GM21367 (cell line): Measurements from ENCODE around the gene SETD7.

Experiments used
- ATAC-seq: cut with Tn5 transposase; IDR thresholded peaks from one replicate; pipeline ENCODE4 v1.9.1; 2021; ENCODE audit not compliant: unreplicated experiment

The SETD7 gene

DNA sequence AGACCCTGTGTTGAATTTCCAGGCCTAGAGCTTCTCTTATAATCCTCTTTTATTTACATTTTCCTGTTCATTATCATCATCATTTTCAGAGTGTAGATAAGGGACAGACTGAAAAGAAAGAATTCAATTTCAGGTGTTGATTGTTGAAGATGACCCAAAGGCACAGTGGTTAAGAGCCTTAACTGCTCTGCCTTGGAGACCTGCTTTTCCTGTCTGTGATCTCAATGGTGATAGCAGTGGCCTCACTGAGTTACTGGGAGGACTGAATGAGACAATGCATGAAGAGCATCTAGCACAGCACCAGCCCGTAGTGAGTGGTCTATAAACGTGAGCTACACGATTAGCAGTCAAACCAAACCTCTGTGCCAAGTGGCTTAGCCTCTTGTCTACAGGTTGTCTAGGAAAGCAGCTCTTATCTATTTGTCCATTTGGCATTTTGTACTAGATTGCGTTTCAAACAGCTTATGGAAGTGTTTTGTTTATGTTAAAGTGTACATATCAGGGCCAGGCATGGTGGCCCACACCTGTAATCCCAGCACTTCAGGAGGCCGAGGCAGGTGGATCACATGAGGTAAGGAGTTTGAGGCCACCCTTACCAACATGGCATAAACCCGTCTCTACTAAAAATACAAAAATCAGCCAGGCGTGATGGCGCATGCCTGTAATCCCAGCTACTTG lies 41.5 kb downstream of the SETD7 start:
- no peak for ATAC-seq

DNA sequence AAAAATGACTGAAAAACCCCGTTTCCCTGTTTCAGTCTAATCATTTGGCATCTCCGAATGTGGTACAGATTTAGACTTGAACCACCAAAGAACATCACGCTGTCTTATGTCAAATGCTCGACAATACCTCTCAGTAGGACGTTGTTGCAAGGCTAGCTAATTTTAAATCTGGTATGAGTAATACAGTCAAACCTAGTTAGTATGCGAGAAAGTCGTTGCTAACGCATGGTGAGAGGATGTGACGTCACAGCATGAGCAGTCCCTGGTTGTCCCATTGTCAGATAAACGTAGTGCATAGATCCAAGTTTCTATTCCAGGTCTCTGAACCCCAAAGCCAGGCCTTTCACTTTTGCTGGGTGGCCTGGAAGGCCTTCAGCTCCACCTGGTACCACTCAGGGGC lies 44.7 kb downstream of the SETD7 start:
- ATAC-seq: no peak

DNA sequence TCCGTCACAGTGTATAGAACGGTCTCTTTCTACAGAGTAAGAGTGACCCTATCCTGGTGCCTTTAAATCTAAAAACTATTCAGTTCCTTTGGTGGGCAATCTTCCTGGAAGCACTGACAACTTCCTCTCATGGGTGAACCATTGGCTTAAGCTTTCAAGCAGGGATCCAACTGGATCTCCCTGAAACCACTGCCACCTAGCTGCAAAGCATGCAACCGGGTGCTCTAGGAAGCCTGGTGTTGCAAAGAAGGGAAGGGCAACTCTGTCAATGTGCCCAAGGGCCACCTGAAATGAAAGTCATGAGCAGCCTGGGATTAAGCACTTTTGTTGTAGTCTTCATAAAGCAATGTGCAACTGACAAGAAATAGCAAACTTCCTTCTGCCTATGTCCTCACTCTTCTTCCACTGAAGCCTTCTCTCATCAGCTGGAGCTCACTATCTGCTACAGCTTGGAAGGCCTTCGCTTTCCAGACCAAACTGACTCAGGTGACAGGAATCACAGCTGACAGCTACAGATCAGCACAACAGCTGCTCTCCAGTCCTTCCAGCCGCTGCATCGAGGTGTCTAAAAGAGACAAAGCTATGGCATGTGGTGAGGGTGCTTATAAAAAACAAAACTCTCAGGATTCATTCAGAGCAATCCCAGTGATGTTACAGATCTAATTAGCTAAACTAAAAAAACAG lies 46.1 kb downstream of the SETD7 start:
- no peak for ATAC-seq

DNA sequence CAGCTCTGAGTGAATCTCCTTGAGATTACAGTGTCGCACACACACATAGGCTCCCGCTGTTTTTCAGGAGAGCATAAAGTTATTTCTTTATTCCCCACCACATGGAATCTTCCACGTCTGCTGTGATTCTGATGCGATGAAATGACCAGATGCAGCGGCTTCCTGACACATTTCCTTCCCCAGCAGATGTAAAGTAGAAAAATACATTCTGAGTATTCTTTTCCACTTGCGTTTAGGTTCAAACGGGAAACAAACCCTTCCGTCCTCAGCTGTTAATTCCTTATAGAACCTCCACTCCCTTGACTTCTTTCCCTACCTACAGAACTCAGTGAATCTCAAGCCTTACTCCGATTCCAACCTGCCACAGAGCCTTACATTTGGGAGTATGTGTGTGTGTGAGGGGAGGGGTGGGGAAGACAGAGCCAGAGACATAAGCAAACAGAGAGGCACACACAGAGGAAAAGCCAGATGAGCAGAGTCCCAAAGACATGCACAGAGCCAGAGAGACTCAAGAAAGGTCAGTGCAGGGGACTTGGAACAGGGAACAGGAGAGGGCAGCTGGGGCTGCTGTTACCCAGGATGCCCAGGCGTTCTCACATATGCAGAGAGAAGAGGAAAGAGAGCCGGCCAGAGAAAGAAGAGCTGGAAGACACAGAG lies 47.3 kb downstream of the SETD7 start:
- no peak for ATAC-seq

DNA sequence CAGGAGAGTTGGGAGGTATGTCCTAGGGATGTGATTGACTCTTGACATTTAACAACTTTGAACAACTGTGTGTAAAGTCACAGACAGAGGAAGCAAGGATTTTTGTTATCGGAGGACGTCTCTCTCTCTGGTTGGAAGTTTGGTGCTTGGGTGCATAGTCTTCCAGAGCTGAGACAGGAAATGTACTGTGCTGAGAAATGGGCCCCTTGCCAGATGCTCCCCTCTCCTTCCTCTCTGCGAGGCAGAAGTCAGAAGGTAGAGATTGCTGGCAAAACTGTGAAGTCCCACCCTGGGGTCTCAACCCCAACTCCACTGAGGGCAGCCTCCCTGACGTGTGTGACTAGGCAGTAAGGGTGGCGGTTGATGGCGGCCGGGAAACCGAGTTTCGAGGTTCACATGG lies 49.2 kb downstream of the SETD7 start:
- no peak for ATAC-seq

DNA sequence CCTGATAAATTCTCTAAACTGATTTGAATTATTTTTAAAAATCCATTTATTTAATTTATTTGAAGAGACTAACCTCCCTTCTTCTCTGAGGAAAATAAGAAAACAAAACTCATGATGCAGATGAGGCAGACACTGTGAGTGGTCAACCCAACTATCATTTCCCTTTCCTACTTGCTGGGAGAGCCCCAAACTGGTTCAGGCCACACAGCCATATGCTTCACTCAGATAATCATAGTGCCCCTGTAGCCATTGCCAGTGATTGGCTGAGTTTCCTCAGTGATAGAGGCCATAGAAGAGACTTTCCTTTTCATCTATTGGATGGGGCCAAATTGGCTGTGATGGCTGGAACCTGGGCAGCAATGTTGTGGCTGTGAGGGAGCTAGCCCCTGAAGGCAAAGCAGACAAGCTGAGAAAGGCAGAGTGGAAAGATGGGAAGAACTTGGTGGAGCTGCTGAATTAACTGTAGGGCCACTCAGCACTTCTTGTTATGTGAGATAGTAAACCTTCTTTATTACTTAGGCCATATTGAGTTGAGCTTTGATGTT lies 52.3 kb downstream of the SETD7 start:
- no peak for ATAC-seq

DNA sequence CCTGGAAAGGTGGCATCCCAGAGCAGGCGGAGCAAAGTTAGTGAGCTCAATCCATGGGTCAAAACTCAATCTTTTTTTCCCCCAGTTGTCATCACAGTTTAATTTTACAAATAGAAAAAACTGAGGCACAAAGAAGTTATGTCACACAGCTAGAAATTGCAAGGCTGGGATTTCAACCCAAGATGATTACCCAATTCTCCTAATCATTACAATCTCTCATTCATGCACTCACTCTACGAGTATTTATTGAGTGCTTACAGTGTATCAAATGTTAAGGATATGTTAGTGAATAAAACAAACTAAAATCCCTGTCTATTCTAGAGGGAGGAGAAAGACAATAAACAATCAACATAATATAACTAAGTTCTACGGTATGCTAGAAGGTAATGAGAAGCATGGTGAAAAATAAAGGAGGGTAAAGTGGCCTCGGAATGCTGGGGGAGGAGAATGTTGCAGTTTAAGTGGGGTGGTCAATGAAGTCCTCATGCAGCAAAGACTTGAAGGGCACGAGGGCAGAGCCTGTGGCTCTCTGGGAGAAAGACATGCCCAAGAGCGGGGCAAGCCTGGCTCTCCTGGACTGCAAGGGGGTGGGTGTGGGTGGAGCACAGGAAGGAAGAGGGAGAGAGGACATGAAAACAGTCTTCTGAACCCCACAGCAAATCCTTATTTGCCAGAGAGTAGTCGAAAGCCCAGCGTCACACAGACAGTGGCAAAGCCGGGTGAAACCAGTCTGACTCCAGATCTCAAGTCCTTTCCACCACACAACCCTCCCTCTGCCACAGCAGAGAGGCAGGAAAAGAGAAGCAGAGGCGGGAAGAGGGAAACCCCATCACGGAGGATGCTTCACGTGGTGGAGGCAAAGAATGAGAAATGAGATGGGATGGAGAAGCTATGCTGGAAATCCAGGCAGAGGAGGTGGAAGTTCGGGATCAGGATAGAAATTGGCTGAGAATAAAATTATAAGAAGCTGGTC lies 53.8 kb downstream of the SETD7 start:
- ATAC-seq: no peak

DNA sequence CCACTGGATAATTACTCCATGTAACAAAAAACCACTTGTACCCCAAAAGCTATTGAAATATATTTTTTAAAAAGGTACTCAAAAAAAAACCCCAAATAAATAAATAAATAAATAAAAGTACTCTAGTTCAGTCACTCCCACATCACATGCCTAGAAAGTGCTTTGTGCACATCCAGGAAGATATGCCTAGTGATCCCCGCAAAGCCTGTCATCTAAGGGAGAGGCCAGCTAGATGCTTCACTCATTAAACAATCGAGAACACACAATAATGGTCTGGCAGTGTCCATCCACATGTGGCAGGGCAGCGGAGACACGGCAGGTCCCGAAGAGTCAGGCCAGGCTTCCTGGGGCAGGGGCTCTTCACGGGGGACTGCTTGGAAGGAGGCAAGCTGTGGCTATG lies 54.5 kb downstream of the SETD7 start:
- ATAC-seq: no peak

DNA sequence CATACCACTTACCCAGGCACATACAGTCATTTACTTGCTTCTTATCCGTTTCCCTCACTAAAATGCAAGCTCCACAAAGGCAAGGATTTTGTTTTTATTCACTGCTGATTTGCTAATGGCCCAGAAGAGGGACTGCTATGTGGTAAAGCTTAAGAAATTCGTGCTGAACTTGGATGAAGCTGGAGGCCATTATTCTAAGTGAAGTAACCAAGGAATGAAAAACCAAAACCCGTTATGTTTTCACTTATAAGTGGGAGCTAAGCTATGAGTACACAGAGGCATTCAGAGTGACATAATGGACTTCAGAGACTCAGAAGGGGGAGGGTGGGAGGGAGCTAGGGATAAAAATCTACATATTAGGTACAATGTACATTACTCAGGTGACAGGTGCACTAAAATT lies 54.9 kb downstream of the SETD7 start:
- no peak for ATAC-seq

DNA sequence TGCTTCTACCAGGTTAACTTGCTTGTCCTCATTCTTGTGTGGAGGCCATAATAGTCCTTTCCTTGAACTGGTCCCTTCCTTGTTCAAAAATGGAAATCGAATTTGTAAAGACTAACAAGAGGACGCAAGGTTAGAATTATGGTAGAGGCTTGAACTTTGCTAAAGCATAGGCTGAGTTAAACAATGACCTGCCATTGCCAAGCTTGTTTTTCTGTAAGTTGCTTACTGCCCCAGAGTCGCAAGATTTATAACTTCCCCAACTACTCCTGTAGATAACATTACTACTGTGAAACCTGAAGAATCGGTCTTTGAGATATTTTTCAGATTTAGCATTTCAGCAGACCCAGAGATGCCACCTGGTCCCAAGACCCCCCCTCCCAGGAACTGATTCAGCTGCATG lies 56.8 kb downstream of the SETD7 start:
- no peak for ATAC-seq

DNA sequence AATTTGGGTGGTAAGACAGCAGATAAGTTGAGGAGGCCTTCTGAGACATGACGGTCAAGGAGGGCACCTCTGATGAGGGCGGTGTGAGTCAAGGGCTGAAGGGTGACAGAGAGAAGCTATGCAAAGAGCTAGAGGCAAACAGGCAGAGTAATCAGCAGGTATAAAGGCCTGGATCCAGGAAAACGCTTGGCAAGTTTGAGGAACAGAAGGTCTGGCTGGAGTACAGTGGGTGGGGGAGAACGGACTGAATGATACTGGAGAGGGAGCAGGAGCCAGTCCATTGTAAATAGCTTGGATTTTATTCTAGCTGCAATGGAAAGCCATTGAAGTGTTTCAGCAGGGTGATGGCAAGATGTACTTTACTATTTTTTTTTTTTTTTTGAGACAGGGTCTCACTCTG lies 62.8 kb downstream of the SETD7 start:
- ATAC-seq: no peak

DNA sequence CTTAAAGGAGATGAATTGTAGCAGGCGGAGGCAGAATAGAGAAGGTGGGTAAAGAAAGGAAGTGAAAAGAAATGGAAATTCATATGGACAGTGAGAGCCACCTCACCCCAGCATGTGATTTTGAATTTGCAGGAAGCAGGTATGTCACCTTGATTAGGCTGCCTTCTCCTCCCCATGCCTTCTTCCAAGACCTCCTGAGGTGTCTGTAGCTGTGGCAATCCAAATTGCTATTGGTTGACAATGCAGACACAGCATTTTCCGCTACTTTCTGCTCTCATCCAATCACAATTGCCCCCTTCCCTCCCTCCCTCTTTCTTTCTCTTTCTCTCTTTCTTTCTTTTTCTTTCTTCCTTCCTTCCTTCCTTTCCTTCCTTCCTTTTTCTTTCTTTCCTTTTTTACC lies 63.6 kb downstream of the SETD7 start:
- ATAC-seq: no peak

DNA sequence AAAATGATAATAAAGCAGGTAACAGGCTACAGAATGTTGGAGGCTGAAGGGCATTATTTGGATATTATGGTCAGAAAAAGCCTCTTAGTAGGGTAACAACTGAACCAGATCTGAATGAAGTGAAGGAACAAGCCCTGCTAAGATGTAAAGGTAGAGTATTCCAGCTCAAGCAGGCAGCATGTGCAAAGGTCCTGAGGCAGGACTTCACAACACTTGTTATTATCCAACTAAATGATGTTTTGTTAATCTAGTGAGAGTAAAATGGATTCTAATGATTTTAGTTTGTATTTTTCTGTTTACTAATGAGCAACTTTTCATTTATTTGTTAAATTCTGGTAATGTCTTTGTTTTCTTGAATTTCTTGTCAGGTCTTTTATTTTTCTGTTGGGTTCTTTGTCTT lies 66.4 kb downstream of the SETD7 start:
- ATAC-seq: no peak

DNA sequence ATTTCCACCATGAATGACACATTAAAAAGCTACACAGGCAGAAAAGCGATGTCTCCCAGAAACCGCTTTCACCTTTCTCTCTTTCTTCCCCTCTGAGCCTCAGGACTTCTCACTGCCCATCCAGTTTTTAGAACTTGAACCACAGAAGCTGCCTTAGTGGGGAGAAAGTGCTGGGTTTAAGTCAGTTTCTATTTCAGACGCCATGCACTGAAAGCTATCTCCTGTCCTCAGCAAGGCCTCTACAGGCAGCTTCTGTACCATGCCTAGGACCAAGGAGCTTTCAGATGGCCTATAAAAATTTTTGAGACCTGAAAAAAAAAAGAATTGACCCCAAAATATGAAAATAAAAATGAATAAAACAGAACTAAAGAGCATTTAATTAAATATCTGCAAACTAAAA lies 67.6 kb downstream of the SETD7 start:
- ATAC-seq: no peak

DNA sequence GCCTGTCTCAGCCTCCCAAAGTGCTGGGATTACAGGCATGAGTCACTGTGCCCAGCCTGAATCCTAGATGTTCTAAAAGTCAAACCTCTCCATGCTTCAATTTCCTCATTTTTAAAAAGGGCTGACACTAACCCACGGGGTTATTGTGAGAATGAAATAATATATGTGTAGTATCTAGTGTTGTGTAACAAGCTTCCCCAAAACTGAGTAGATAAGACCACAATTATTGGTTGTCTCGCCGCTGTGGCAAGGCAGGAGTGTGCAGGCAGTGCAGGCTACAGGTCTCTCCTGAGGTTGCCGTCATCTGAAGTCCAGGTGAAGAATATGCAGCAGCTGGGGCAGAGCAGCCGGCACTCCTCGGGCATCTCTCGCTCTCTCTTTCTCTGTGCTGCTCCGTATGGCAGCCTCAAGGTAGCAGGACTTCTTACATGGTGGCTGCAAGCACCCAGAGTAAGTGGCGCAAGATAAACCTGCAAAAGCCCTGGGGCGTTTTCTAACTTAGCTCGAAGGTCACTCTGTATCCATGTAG lies 71.2 kb downstream of the SETD7 start:
- no peak for ATAC-seq

DNA sequence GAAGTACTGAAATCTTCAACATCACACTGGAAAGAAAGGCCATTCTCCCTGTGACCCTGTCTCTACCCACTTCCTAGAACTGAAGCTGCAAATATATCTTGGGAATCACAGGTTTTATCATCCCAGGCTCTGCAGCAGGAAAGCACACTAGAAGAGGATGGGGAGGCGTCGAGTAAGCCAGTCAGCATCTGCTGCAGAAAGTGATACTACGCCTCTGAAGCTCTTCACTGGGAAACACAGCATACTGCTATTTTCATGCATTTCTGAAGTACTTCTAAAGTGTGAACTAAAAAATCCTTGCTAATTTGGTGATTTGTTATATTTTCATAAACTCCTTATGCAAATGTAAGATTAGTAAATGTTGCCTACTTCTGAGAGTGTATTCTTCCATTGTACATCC lies 73.0 kb downstream of the SETD7 start:
- no peak for ATAC-seq

DNA sequence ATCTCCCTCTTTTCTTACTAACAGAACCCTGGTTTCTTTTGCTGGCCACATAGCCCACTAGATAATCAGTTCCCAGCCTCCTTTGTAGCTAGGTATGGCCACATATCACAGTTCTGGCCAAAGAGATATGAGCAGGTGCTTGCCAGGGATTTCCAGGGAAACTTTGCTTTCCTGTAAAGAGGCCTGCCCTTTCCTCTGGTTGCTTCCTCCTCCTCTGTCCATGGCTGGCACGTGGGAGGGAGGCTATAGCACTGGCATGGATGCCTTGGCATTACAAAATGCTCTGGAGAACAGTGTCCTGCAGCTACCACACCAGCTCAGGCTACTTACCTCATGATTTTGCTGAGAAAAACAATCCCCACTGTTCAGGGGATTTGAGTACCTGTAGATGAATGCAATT lies 74.6 kb downstream of the SETD7 start:
- ATAC-seq: no peak

DNA sequence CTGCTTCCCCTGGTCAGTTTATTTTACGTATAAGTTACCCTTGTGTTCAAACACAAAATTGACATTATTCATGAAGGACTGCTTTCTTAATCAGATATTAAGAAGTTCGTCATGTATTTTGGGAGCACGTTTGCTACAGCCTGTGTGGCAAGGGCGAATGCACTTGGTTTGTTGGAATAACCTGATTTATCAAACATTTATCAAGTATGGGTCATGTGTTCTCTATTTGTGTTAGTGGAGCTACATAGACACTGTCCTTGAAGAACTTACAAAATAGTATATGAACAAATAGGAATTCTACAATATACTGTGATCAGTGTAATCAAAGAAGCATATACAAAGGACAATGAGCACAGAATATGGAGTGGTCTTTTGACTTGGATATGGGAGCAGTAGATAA lies 79.7 kb downstream of the SETD7 start:
- no peak for ATAC-seq

DNA sequence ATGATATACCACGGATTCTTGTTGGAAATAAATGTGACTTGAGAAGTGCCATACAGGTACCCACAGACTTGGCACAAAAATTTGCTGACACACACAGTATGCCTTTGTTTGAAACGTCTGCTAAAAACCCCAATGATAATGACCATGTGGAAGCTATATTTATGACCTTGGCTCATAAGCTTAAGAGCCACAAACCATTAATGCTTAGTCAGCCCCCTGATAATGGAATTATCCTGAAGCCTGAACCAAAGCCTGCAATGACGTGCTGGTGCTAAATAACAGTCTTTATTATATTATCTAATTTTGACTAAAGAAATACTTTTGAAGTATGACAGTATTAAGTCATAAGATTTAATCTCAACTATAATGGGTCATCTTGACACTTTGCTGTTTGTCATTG lies 83.2 kb downstream of the SETD7 start:
- ATAC-seq: no peak

DNA sequence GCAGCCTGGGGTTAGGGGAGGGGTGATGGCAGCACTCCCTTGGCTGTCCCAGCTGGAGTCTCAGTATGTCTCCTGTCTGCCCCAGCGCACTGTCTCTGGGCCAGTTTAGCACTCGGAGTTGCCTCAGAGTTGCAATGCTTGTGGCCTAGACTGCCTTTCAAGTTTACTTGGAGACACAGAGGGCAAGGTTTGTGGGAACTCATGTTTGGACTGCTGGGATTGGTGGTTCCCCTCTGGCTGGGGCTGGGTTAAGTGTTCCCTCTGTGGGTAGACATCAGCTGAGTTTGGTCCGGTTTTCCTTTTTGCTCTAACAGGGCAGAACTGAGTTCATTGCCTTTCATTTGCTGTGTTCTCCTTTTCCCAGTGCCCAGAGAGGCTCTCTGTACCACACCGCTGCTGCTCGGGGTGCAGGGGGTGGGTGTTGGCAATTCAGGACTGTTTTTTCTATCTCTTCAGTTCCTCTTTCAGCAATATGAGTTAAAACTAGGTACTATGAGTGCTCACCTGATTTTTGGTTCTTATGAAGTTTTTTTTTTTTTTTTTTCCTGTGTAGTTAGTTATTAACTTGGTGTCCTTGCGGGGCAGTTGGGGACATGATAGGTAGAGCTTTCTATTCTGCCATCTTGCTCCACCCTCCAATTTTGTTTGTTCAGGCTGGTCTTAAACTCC lies 84.9 kb downstream of the SETD7 start:
- ATAC-seq: no peak
